K562 (cell line): ENCODE data around the gene METTL6. TPM values are rescaled to one million over a fixed set of nuclear protein-coding genes. Genes with fewer than 3 reads are reported as not detected.

Source experiments
- polyA plus RNA-seq, 8 experiments: library from polyadenylated mRNA; depleted of rRNA in 4 of 8; stranded (reverse) in 5 of 8; unstranded in 3 of 8; fragments of >200 nt; fragmentation: Nextera tagmentation in 2 of 8; fragmentation: Illumina TruSeq in 1 of 8; extraction: Ambion mirVana in 2 of 8; extraction: Trizol in 1 of 8; gene quantifications; 2 replicates each; pipeline versions ENCODE4 v1.2.1 to v1.2.3, GENCODE V29; 2011 to 2014; ENCODE audit warnings: inconsistent platforms in 1 of 8, missing spikeins in 1 of 8
- small RNA-seq: library from RNA; depleted of rRNA; stranded (forward); fragments of <200 nt; gene quantifications from one replicate; pipeline ENCODE3, GENCODE V24; 2014
- total RNA-seq, 7 experiments: library from RNA; depleted of rRNA in 6 of 7; stranded (reverse); fragments of >200 nt in 6 of 7; fragmentation: Illumina TruSeq in 2 of 7; extraction: Trizol in 2 of 7; gene quantifications; 2 replicates each; pipeline versions ENCODE4 v1.2.1 to v1.2.3, GENCODE V29; 2011 to 2021; ENCODE audit warnings: low replicate concordance in 1 of 7

METTL6 gene
- total and polyA plus RNA-seq, 9 of the 15 experiments (the other 6 are each of a cell fraction or from before 2014, with no cell fraction given), result 18.8 to 61.5 (median 33.9) TPM

Small RNAs within 50 kb of the gene (small RNA-seq; reads per million reads assigned to genes)
- gene HMGN2P7, result not detected
- not detected for gene RNU6-1024P

Other genes starting within 250 kb of the METTL6 start
- 27.0 and 32.7 TPM in 2 replicates for gene CAPN7, start 221.3 kb downstream of the METTL6 start, total RNA-seq (2014; rRNA removed)
- gene CAPN7, start 221.3 kb downstream of the METTL6 start, total RNA-seq (2014; rRNA removed; fragmentation: Illumina TruSeq; extraction: Trizol), result 33.4 and 35.3 TPM in 2 replicates
- gene CAPN7, start 221.3 kb downstream of the METTL6 start, total RNA-seq (2015; rRNA removed; fragmentation: Illumina TruSeq; extraction: Trizol), result 31.7 and 37.5 TPM in 2 replicates
- gene CAPN7, start 221.3 kb downstream of the METTL6 start, total RNA-seq (2021), result 42.6 and 42.7 TPM in 2 replicates
- 28.1 and 36.4 TPM in 2 replicates for gene CAPN7, start 221.3 kb downstream of the METTL6 start, polyA plus RNA-seq (2011; rRNA removed)
- gene CAPN7, start 221.3 kb downstream of the METTL6 start, polyA plus RNA-seq (2014; fragmentation: Illumina TruSeq; extraction: Trizol), result 24.8 and 32.6 TPM in 2 replicates
- 1 to 10 TPM; 6.5 to 10.0 TPM for gene CAPN7, start 221.3 kb downstream of the METTL6 start, polyA plus RNA-seq (2014; fragmentation: Nextera tagmentation; extraction: Ambion mirVana)
- 23.3 TPM in 2 replicates for gene CAPN7, start 221.3 kb downstream of the METTL6 start, polyA plus RNA-seq (2014; rRNA removed)
- 14.9 and 17.1 TPM in 2 replicates for gene SH3BP5, start 95.0 kb downstream of the METTL6 start, total RNA-seq (2014; rRNA removed)
- 13.5 and 15.2 TPM in 2 replicates for gene SH3BP5, start 95.0 kb downstream of the METTL6 start, total RNA-seq (2014; rRNA removed; fragmentation: Illumina TruSeq; extraction: Trizol)
- gene SH3BP5, start 95.0 kb downstream of the METTL6 start, total RNA-seq (2015; rRNA removed; fragmentation: Illumina TruSeq; extraction: Trizol), result 12.2 and 13.5 TPM in 2 replicates
- 13.9 and 18.6 TPM in 2 replicates for gene SH3BP5, start 95.0 kb downstream of the METTL6 start, total RNA-seq (2021)
- gene SH3BP5, start 95.0 kb downstream of the METTL6 start, polyA plus RNA-seq (2011; rRNA removed), result 26.2 and 29.0 TPM in 2 replicates
- 22.0 and 28.0 TPM in 2 replicates for gene SH3BP5, start 95.0 kb downstream of the METTL6 start, polyA plus RNA-seq (2014; fragmentation: Illumina TruSeq; extraction: Trizol)
- gene SH3BP5, start 95.0 kb downstream of the METTL6 start, polyA plus RNA-seq (2014; fragmentation: Nextera tagmentation; extraction: Ambion mirVana), result 1 to 10 TPM; 2.9 to 3.5 TPM
- gene SH3BP5, start 95.0 kb downstream of the METTL6 start, polyA plus RNA-seq (2014; rRNA removed), result 23.4 and 24.7 TPM in 2 replicates
- 26.8 and 32.4 TPM in 2 replicates for gene EAF1, start 54 bp upstream of the METTL6 start, total RNA-seq (2014; rRNA removed)
- gene EAF1, start 54 bp upstream of the METTL6 start, total RNA-seq (2014; rRNA removed; fragmentation: Illumina TruSeq; extraction: Trizol), result 21.6 and 22.8 TPM in 2 replicates
- 20.8 and 22.7 TPM in 2 replicates for gene EAF1, start 54 bp upstream of the METTL6 start, total RNA-seq (2015; rRNA removed; fragmentation: Illumina TruSeq; extraction: Trizol)
- gene EAF1, start 54 bp upstream of the METTL6 start, total RNA-seq (2021), result 20.4 and 21.9 TPM in 2 replicates
- 16.8 and 19.5 TPM in 2 replicates for gene EAF1, start 54 bp upstream of the METTL6 start, polyA plus RNA-seq (2011; rRNA removed)
- gene EAF1, start 54 bp upstream of the METTL6 start, polyA plus RNA-seq (2014; fragmentation: Illumina TruSeq; extraction: Trizol), result 20.7 and 22.6 TPM in 2 replicates
- 10 to 100 TPM in 1 of 2 experiments, 1 to 10 TPM in 1; 7.0 to 10.9 TPM for gene EAF1, start 54 bp upstream of the METTL6 start, polyA plus RNA-seq (2014; fragmentation: Nextera tagmentation; extraction: Ambion mirVana)
- 19.0 and 22.0 TPM in 2 replicates for gene EAF1, start 54 bp upstream of the METTL6 start, polyA plus RNA-seq (2014; rRNA removed)
- gene COLQ, start 94.2 kb upstream of the METTL6 start, total RNA-seq (2014; rRNA removed), result 0.04 TPM in 1 of 2 replicates, not detected in the other
- 0.04 TPM in 1 of 2 replicates, not detected in the other for gene COLQ, start 94.2 kb upstream of the METTL6 start, total RNA-seq (2014; rRNA removed; fragmentation: Illumina TruSeq; extraction: Trizol)
- gene COLQ, start 94.2 kb upstream of the METTL6 start, total RNA-seq (2015; rRNA removed; fragmentation: Illumina TruSeq; extraction: Trizol), result 0.15 and 0.36 TPM in 2 replicates
- gene COLQ, start 94.2 kb upstream of the METTL6 start, total RNA-seq (2021), result 0.27 TPM in 1 of 2 replicates, not detected in the other
- 0.24 TPM in 1 of 2 replicates, not detected in the other for gene COLQ, start 94.2 kb upstream of the METTL6 start, polyA plus RNA-seq (2011; rRNA removed)
- 0.19 and 0.27 TPM in 2 replicates for gene COLQ, start 94.2 kb upstream of the METTL6 start, polyA plus RNA-seq (2014; fragmentation: Illumina TruSeq; extraction: Trizol)
- gene COLQ, start 94.2 kb upstream of the METTL6 start, polyA plus RNA-seq (2014; fragmentation: Nextera tagmentation; extraction: Ambion mirVana), result not detected
- gene COLQ, start 94.2 kb upstream of the METTL6 start, polyA plus RNA-seq (2014; rRNA removed), result 0.05 and 0.25 TPM in 2 replicates
- gene HACL1, start 174.0 kb upstream of the METTL6 start, total RNA-seq (2014; rRNA removed), result 18.6 and 18.9 TPM in 2 replicates
- 30.5 and 33.8 TPM in 2 replicates for gene HACL1, start 174.0 kb upstream of the METTL6 start, total RNA-seq (2014; rRNA removed; fragmentation: Illumina TruSeq; extraction: Trizol)
- gene HACL1, start 174.0 kb upstream of the METTL6 start, total RNA-seq (2015; rRNA removed; fragmentation: Illumina TruSeq; extraction: Trizol), result 19.0 and 23.0 TPM in 2 replicates
- gene HACL1, start 174.0 kb upstream of the METTL6 start, total RNA-seq (2021), result 29.1 and 31.5 TPM in 2 replicates
- 43.1 and 61.5 TPM in 2 replicates for gene HACL1, start 174.0 kb upstream of the METTL6 start, polyA plus RNA-seq (2011; rRNA removed)
- 22.8 and 25.1 TPM in 2 replicates for gene HACL1, start 174.0 kb upstream of the METTL6 start, polyA plus RNA-seq (2014; fragmentation: Illumina TruSeq; extraction: Trizol)
- 10 to 100 TPM; 39.0 to 54.7 TPM for gene HACL1, start 174.0 kb upstream of the METTL6 start, polyA plus RNA-seq (2014; fragmentation: Nextera tagmentation; extraction: Ambion mirVana)
- 19.0 and 23.5 TPM in 2 replicates for gene HACL1, start 174.0 kb upstream of the METTL6 start, polyA plus RNA-seq (2014; rRNA removed)
- gene BTD, start 174.2 kb upstream of the METTL6 start, total RNA-seq (2014; rRNA removed), result 5.8 and 7.5 TPM in 2 replicates
- gene BTD, start 174.2 kb upstream of the METTL6 start, total RNA-seq (2014; rRNA removed; fragmentation: Illumina TruSeq; extraction: Trizol), result 7.0 and 8.4 TPM in 2 replicates
- gene BTD, start 174.2 kb upstream of the METTL6 start, total RNA-seq (2015; rRNA removed; fragmentation: Illumina TruSeq; extraction: Trizol), result 6.6 and 9.2 TPM in 2 replicates
- 7.5 and 8.5 TPM in 2 replicates for gene BTD, start 174.2 kb upstream of the METTL6 start, total RNA-seq (2021)
- gene BTD, start 174.2 kb upstream of the METTL6 start, polyA plus RNA-seq (2011; rRNA removed), result 18.0 and 18.5 TPM in 2 replicates
- gene BTD, start 174.2 kb upstream of the METTL6 start, polyA plus RNA-seq (2014; fragmentation: Illumina TruSeq; extraction: Trizol), result 9.1 and 10.7 TPM in 2 replicates
- gene BTD, start 174.2 kb upstream of the METTL6 start, polyA plus RNA-seq (2014; fragmentation: Nextera tagmentation; extraction: Ambion mirVana), result 10 to 100 TPM; 24.3 to 26.2 TPM
- gene BTD, start 174.2 kb upstream of the METTL6 start, polyA plus RNA-seq (2014; rRNA removed), result 10.6 and 11.2 TPM in 2 replicates